Stimulated activated naive CD8-positive, alpha-beta T cell treated with anti-CD3 and anti-CD28 coated beads, Interleukin-15, amount 100 ng/mL, for 72 hours (primary cell): ENCODE data around the gene VKORC1.
"Not testable (repeated sequence)": the region's sequence is repeated elsewhere in the genome, so short reads cannot be mapped to it uniquely, and the experiment has no call there.

Experiments used
- ATAC-seq: fragments of 150-1000 bp; cut with Tn5 transposase; 2 replicates; pipeline ENCODE4 v1.10.0; 2021; ENCODE audit warnings: mild to moderate bottlenecking, moderate library complexity
- DNase-seq, 2 donors: peaks; one replicate each; pipeline ENCODE4 v3.0.0; 2021 to 2022
- H3K27ac Mint-ChIP-seq, 2 donors: one replicate each; pipeline ENCODE4 v1.8.0; 2022; ENCODE audit warnings: mild to moderate bottlenecking in 2 of 2, mixed read lengths in 2 of 2, moderate library complexity in 2 of 2
- H3K27me3 Mint-ChIP-seq: one replicate; pipeline ENCODE4 v1.8.0; 2022; ENCODE audit warnings: mixed read lengths
- H3K4me1 Mint-ChIP-seq: one replicate; pipeline ENCODE4 v1.8.0; 2022; ENCODE audit warnings: mild to moderate bottlenecking, mixed read lengths
- H3K4me3 Mint-ChIP-seq, 2 donors: one replicate each; pipeline ENCODE4 v1.8.0; 2022; ENCODE audit warnings: mild to moderate bottlenecking in 2 of 2, mixed read lengths in 2 of 2, moderate library complexity in 1 of 2
- H3K9me3 Mint-ChIP-seq, 2 donors: one replicate each; pipeline ENCODE4 v1.8.0; 2022; ENCODE audit warnings: mixed read lengths in 2 of 2

Gene VKORC1

GRCh38 chr16:31094424-31095120, at the start of gene VKORC1:
VKORC1 (minus strand) TSS chr16:31094797; CDS start chr16:31094729, 68 bp downstream.
- Mint-ChIP-seq H3K9me3 (peaks cover 0 to 5% of the 10 kb centered on the region in 2 donors), H3K4me1 (peaks cover 41% of the 10 kb centered on the region), H3K4me3 (peak within 1 kb of the TSS; percentile 95 to 98), H3K27ac (peak within 1 kb of the TSS; percentile 97 to 98), H3K27me3 (no peaks in the 10 kb centered on the region)
- ATAC-seq (peak; percentile 95), DNase-seq (peak; percentile 88 to 91)

GRCh38 chr16:31143694-31144148, 49.1 kb upstream of the VKORC1 start:
- Mint-ChIP-seq H3K4me3 (peak overlapping the region; percentile 55 to 68), H3K4me1 (peaks cover 21% of the 10 kb centered on the region), H3K9me3 (no peaks in the 10 kb centered on the region), H3K27me3 (no peaks in the 10 kb centered on the region), H3K27ac (peak overlapping the region in 1 of 2 donors; percentile 35)
- DNase-seq, result no peak
- ATAC-seq, result no peak

GRCh38 chr16:31143011-31143693, 48.6 kb upstream of the VKORC1 start:
- ATAC-seq (no peak), DNase-seq (no peak)

DNA sequence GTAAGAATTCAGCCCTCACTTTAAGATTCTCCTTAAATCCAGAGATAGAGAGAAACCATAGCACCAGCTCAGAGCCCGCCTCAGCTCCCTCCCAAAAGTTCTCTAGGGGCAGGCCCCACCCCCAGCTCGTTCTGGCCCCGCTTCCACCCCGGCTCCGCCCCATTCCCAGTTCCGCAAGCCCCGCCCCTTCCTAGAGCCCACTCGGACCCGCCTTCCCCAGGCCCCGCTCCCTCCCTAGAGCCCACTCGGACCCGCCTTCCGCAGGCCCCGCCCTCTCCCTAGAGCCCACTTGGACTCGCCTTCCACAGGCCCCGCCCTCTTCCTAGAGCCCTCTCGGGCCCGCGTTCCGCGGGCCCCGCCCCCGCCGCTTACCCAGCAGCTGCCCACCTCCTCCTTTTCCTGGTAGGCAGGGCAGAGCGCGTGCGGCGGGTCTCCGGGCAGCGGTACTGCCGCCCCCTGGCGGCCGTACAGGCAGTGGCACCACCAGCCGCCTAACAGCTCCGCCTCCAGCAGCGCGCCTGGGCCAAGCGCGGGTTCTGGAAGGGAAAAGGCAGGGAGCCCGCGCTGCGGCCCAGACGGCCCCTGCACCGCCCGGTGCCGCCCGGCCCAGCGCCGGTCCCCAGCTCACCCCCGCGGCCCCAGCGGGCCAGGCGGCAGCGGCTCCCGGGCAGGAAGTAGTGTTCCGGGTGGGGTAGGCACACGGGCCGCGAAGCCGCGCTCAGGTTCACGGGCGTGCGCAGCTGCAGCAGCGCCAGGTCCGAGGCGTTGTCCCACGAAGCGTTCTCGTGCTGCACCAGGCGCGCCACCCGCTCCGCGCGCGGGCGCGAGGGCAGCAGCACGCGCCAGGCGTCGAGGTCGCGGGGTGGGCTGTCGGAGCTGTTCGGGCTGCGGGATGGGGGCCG, 47.8 kb upstream of the VKORC1 start:
- ATAC-seq, result peak; percentile 89

More at GRCh38 chr16:31143011-31143693, 48.6 kb upstream of the VKORC1 start:
- no peaks in the 10 kb centered on the region for H3K27me3 Mint-ChIP-seq
- H3K27ac Mint-ChIP-seq, result peak overlapping the region in 1 of 2 donors; percentile 35
- peak overlapping the region; percentile 55 to 68 for H3K4me3 Mint-ChIP-seq
- H3K4me1 Mint-ChIP-seq, result peaks cover 21% of the 10 kb centered on the region
- H3K9me3 Mint-ChIP-seq, result no peaks in the 10 kb centered on the region

DNA sequence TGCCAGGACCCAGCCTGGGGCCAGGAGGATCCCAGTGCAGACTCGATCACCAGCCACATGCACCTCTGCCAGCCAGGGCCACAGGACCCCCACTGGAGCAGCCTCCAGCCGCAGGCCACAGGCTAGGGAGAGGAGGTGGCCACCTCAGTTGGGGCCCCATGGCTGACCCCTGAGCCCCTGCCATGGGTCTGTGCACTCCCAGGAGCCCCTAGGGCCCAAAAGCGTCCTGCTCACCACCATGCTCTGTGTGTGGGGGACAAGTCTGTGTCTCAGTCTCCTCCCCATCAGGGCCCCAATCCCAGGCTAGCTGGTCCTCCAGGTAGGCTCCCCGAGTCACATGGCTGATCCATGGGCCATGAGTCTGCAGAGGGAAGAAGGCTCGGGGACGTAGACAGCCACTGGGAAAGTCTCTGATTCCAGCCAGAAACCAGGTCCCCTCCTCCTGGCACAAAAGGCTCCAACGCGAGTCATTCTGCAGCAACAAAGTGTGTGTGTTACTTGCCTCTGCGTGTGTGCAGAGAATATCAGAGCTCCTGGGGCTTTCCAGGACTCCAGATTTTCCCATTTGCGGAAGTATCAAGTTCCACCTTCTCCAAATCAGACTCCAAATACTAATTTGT, 47.0 kb upstream of the VKORC1 start:
- H3K9me3 Mint-ChIP-seq, result no peaks in the 10 kb centered on the region
- peaks cover 21% of the 10 kb centered on the region for H3K4me1 Mint-ChIP-seq
- peak overlapping the region in 1 of 2 donors; percentile 62 for H3K27ac Mint-ChIP-seq
- peak overlapping the region; percentile 76 to 78 for H3K4me3 Mint-ChIP-seq
- DNase-seq, result peak in 1 of 2 donors; percentile 25
- H3K27me3 Mint-ChIP-seq, result no peaks in the 10 kb centered on the region
- ATAC-seq, result no peak

More for the DNA sequence above, 47.8 kb upstream of the VKORC1 start:
- Mint-ChIP-seq H3K27ac (peak overlapping the region in 1 of 2 donors; percentile 62), H3K27me3 (no peaks in the 10 kb centered on the region), H3K9me3 (no peaks in the 10 kb centered on the region), H3K4me1 (peaks cover 21% of the 10 kb centered on the region), H3K4me3 (peak overlapping the region; percentile 76 to 78)
- DNase-seq, result peak; percentile 99 to 100

- H3K9me3 Mint-ChIP-seq, DNase-seq, H3K27me3 Mint-ChIP-seq, ATAC-seq, H3K27ac Mint-ChIP-seq: not testable (repeated sequence)
- Mint-ChIP-seq H3K4me3 (peak overlapping the region in 1 of 2 donors; percentile 76), H3K4me1 (peaks cover 21% of the 10 kb centered on the region)
These were observed 46.5 kb upstream of the VKORC1 start for GRCh38 chr16:31141071-31141469.

- H3K4me1 Mint-ChIP-seq, result peaks cover 21% of the 10 kb centered on the region
- ATAC-seq (no peak), DNase-seq (no peak)
- no peak overlapping the region for H3K27ac Mint-ChIP-seq
- no peak overlapping the region for H3K4me3 Mint-ChIP-seq
- no peaks in the 10 kb centered on the region for H3K27me3 Mint-ChIP-seq
- H3K9me3 Mint-ChIP-seq, result no peaks in the 10 kb centered on the region
These were observed 44.3 kb upstream of the VKORC1 start for GRCh38 chr16:31138621-31139578.

DNA sequence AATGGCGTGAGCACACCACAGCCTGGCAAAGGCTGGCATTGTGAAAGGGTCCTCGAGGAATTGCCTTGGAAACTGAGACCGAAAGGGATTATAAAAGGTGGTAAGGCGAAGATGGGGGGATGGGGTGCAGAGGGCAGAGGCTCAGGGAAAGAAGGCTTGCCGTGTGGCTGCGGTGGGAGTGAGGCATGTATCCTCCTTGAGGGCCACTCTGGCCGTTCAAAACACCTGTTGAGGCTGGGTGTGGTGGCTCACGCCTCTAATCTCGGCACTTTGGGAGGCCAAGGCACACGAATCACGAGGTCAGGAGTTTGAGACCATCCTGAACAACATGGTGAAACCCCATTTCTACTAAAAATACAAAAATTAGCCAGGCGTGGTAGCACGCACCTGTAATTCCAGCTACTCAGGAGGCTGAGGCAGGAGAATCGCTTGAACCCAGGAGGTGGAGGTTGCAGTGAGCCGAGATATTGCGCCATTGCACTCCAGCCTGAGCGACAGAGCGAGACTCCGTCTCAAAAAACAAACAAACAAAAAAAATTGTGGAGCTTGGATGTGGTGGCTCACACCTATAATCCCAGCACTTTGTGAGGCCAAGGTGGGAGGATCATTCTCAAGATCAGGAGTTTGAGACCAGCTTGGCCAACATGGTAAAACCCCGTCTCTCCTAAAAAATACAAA, 42.4 kb upstream of the VKORC1 start:
- peak overlapping the region in 1 of 2 donors; percentile 38 for H3K27ac Mint-ChIP-seq
- H3K9me3 Mint-ChIP-seq, DNase-seq, H3K27me3 Mint-ChIP-seq, ATAC-seq, H3K4me3 Mint-ChIP-seq: not testable (repeated sequence)
- H3K4me1 Mint-ChIP-seq, result peaks cover 12% of the 10 kb centered on the region

GRCh38 chr16:31136287-31136662, 41.7 kb upstream of the VKORC1 start:
- Mint-ChIP-seq H3K4me1 (peaks cover 5% of the 10 kb centered on the region), H3K27ac (peak overlapping the region in 1 of 2 donors; percentile 38), H3K27me3 (no peaks in the 10 kb centered on the region), H3K9me3 (no peaks in the 10 kb centered on the region), H3K4me3 (no peak overlapping the region)
- no peak for DNase-seq
- no peak for ATAC-seq

GRCh38 chr16:31135535-31136286, 41.1 kb upstream of the VKORC1 start, which contains the start of gene PRSS8:
PRSS8 (minus strand) TSS chr16:31135727; CDS start chr16:31135498, 229 bp downstream.
- no peak for DNase-seq
- peaks cover 1% of the 10 kb centered on the region for H3K4me1 Mint-ChIP-seq
- ATAC-seq, result no peak
- no peaks in the 10 kb centered on the region for H3K27me3 Mint-ChIP-seq
- no peak within 1 kb of the TSS for H3K4me3 Mint-ChIP-seq
- H3K9me3 Mint-ChIP-seq, result no peaks in the 10 kb centered on the region
- peak within 1 kb of the TSS in 1 of 2 donors; percentile 38 for H3K27ac Mint-ChIP-seq

DNA sequence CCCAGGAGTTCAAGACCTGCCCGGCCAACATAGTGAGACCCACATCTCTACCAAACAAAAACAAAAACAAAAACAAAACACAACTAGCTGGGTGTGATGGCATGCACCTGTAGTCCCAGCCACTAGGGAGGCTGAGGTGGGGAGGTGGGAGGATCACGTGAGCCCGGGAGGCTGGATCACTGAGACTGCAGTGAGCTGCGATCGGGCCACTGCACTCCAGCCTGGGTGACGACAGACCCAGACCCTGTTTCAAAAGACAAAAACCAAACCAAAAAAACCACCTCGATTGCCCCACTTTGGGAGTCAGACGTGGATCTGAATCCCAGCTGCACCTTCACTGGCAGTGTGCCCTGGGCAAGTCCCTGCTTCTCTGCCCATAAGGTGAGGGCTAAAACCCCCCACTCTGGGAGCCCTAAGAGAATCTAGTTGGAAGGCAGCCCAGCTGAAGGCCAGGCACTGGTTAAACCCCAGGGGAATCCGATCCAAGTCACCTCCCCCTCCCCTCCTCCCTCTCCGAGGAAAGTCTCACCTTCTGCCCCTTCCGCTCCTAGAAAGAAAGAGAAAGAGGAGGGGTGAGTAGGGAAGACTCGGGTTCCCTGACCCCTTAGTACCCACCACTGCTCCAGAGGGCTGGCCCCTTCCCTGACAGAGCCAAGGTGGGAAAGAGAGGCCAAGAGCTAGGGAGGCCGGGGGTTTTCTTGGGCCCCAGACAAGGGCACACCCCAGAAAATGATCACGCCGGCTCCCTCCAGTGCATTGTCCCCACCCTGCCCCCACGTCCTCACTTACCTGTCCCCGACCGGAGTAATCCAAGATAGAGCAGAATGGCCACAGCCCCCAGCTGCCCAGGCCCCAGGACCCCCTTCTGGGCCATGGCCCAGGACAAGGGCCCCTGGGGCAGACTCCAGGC, 40.3 kb upstream of the VKORC1 start:
- ATAC-seq, result peak; percentile 16
- no peak for DNase-seq
- Mint-ChIP-seq H3K27me3 (no peaks in the 10 kb centered on the region), H3K4me3 (no peak overlapping the region), H3K4me1 (no peaks in the 10 kb centered on the region), H3K27ac (no peak overlapping the region), H3K9me3 (no peaks in the 10 kb centered on the region)

DNA sequence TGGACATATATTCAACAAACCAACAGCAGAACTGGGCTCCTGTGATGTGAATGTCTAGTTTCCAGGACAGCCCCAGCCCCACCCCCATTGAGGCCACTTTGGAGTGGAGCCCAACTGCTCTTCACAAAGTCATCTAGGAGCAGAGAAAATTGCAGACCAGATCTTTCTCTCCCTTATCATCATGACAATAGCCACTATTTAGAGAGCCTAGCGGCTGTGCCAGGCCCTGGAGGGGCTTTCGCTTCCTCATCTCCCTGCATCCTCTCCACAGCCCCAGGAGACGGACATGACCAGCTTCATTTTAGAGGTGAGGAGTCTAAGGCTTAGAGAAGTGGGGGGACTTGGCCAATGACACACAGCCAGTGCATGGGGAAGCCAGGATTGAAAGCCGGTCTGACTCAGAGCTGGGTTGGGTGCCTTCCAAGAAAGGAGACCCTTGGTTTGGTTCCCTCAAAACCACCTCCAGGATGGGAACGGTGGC, 39.5 kb upstream of the VKORC1 start:
- ATAC-seq (no peak), DNase-seq (no peak)
- Mint-ChIP-seq H3K9me3 (no peaks in the 10 kb centered on the region), H3K27ac (no peak overlapping the region), H3K4me1 (no peaks in the 10 kb centered on the region), H3K27me3 (no peaks in the 10 kb centered on the region), H3K4me3 (no peak overlapping the region)
